GM08714 (cell line): Measurements from ENCODE around the gene SORCS2.

ENCODE experiments used
- H3K4me3 ChIP-seq: fragments of 200-500 bp; sonication (Bioruptor generic); 2 replicates; pipeline ENCODE4 v1.5.1; 2014; ENCODE audit warnings: mild to moderate bottlenecking, low read length, inconsistent platforms
- ZNF274 ChIP-seq: IDR thresholded peaks from 2 replicates; pipeline ENCODE4 v1.6.1; 2012; ENCODE audit warnings: mild to moderate bottlenecking, low read depth, low read length

The SORCS2 gene

DNA sequence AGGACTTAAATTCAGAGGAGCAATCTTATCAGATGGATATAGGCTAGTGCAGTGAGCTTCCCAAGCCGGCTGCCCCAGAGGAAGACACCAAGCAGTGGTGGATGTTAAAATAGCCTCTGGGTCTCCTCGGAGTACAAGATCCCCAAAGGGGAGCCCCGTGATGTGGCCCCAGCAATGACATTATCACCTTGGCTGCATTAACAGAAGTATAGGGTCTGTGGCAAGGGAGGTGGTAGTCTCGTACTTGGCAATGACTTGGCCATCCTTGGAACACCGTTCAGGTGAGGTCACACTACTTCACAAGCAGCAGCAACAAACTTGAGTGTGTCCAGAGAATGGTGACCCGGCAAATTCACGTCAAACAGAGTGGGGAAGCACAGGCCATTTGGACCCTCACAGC, 174.6 kb downstream of the SORCS2 start:
- no peak for TF ChIP-seq ZNF274
- no peak overlapping the region for H3K4me3 ChIP-seq

DNA sequence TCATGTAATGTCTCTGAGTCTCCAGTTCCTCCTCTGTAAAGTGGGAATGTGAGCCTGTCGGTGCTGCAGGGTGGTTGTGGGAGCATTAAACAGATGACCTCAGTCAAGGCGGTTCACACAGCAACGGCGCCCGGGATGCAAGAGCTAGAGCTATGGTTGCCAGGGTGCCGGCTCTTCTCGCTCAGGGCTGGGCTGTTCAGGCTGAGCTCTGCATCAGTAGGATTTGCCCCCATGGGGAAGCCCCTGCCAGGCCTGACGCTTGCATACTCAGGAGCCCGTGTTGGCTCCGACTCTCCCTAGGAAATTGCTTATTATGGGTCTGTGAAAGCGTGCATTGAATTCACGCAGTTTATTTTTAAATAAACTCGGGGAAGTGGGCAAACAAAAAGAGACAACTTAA, 175.1 kb downstream of the SORCS2 start:
- H3K4me3 ChIP-seq: no peak overlapping the region
- TF ChIP-seq ZNF274: no peak

DNA sequence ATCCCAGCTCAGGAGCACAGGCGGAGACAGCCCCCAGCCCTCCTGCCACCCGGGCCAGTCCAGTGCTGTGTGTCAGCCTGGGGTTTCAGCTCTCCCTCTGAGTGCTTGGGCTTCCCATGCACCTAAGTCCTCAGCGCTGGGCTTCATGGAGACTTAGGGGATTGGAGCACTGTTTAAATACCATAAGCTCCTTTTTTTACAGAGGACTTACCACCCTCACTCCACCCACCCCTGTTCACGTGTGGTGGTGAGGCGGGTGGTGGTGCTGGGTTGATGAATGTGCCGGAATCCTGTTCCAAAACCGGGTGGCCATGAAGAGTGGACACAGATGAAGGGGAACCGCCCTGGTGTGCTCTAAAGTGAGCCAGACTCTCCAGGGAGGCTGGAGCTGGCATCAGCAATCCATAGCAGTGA, 175.5 kb downstream of the SORCS2 start:
- no peak overlapping the region for H3K4me3 ChIP-seq
- no peak for TF ChIP-seq ZNF274

DNA sequence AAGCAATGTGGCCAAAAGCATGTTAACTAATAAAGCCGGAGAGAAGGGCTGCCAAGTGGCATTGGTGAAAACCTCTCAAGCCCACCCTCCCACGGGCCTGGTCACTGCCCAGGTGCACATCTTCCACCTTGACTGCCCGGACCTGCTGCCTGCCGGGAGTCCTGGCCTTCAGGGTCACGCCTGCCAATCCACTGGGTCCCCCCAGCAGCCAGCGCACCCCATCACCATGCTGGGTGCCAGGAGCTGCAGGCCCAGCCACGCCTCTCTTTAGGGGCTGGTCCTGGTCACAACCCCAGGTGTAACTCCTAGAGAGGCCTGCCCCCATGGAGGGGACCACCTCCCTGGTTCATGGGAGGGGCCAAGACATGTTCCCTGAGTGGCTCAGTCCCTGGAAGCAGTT, 176.0 kb downstream of the SORCS2 start:
- no peak for TF ChIP-seq ZNF274
- H3K4me3 ChIP-seq: no peak overlapping the region

DNA sequence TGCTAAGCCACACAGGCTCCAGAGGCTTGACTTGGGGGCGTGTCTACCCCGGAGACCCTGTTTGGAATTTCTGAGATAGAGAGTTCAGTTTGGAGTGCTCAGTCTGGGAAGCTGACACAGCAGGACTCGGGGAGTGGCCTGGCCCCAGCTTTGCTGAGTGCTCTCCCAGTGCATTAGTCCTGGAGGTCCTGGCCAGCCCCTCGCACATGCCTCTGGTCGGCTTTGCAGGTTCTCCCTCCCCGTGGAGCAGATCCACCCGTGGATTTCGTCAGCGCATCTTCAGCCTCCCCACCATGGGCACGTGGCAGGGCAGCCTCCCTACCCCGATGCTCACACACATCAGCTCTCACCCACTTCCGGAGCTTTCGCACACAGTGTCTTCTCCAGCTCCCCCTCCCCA, 177.2 kb downstream of the SORCS2 start:
- H3K4me3 ChIP-seq: no peak overlapping the region
- TF ChIP-seq ZNF274: no peak

DNA sequence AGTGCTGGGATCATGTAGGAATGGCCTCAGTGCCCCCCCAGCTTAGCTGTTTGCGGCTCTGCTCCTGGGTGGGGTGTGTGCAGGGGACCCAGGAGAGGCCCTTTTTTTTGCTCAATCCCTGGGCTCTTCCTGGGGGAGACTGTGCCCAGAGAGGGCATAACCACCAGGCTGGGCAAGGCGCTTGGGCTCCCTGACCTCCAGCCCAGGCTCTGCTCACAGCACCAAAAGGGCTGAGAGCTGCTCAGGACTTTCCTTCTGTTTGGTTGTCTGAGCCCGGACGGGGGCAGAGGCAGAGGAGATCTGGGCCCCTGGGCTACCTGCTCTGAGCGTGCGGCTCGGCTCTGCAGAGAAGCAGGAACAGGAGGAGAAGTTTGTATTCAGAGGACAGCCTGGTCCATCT, 177.7 kb downstream of the SORCS2 start:
- TF ChIP-seq ZNF274: no peak
- no peak overlapping the region for H3K4me3 ChIP-seq

DNA sequence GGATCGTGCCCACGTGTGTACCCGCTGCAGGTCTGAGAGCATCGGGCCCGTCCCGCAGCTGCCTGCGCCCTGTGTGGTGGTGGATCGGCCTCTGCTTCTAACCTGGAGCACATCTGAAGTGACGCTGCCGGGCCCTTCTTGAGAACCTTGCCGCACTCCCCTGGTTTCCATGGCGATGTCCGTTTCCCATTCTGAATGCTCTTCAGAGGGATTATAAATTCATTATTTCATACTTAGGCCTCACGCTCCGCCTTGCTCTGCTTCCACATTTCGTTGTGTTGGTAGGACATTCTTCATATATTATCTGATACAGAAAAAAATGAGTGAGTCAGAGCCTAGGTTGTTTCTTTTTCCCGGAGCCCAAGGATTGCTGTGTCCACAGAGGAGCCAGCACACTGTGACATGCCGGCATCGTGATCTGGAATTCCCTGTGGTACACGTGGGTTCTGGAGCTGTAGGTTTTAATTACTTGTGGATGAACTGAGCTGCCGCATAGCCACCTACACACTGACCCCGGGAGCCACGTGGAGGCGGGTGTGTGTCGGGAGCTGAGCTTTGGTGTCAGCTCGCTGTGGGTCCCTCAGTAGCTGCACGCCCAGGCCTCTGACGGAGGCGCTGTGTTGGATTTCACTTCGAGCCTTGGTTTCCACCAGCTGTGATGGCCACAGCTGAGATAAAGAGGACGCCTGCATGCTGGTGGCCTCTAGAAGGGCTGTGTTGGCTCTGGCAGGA, 179.0 kb downstream of the SORCS2 start:
- no peak for TF ChIP-seq ZNF274
- H3K4me3 ChIP-seq: no peak overlapping the region

DNA sequence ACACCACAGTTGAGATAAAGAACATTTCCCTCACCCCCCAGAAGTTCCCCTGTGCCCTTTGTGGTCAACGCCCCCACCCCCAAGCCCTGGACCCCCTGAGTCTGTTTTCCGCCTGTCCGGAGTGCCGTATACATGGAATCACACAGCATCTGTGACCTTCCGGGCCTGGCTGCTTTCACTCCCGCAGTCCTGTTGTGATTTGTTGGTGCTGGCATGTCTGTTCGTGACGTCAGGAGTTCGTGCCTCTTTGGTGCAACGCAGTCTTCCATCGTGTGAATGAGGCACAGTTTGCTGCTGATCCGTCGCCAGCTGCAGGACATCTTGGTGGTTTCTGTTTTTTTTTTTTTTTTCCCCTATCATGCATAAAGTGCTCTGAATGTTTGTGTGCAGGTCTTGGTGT, 180.3 kb downstream of the SORCS2 start:
- H3K4me3 ChIP-seq: no peak overlapping the region
- no peak for TF ChIP-seq ZNF274

DNA sequence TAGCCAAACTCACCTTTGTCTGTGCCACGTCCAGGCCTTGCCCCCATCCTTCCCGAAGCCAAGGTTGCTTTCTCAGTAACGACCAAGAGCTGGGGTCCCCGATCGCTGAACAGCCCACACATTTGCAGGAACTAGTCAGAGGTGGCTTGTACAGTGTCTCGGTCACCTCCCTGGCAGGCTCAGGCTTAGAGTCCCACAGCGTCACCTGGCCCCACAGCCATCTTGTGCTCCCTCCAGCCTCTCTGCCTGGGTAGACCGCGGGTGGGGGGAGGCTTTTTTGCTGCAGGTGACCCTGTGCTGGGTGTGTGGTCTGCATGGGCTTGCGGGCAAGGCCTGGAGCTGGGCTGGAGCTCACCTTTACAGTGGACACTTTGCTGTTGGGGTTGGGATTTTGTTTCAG, 182.2 kb downstream of the SORCS2 start:
- no peak for TF ChIP-seq ZNF274
- no peak overlapping the region for H3K4me3 ChIP-seq

DNA sequence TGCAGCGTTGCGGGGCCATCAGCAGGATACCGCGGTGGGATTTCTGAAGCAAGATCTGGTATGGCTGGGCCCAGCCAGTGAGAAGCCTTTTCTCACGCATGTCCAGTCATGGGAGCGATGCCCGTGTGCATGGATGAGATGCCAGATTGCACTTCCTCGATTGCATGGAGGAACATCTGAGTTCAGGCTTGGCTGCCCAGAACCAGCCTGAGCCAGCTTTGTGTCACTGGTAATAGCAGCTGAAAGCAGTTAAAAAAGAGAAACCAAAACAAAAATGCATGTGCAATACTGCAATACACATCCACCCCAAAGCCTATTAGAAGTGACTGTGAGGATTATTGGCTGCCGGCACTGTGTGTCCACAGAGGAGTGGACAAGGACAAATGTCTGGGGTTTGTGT, 183.1 kb downstream of the SORCS2 start:
- TF ChIP-seq ZNF274: no peak
- no peak overlapping the region for H3K4me3 ChIP-seq

DNA sequence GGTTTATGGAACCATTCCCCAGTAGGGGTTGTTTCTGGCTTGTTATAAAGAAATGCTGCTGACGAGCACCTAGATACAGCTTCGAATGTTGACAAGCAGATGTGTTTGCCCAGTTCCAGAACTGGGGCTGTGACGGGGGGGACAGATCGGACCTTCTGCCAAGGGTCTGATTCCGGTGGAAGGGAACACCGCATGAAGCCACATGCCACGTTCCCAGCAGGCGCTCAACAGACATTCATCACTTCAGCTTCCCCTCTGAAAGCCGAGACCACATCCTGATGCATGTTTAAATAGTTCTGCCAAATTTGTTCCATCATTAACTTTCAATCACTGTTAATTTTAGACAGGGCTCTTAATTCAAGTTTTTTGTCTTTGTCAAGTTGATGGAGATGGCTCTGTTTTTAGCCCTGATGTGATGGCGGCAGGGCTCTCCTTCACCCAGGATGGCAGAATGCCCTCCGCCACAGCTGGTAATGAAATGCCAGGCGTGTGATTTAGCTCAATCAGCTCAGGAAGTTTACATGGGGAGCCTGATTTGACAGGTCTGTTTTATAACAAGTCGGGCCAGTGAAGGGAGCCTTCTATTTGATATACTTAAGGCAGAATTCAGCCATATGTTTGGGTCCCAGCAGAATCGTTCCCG, 185.0 kb downstream of the SORCS2 start:
- TF ChIP-seq ZNF274: no peak

DNA sequence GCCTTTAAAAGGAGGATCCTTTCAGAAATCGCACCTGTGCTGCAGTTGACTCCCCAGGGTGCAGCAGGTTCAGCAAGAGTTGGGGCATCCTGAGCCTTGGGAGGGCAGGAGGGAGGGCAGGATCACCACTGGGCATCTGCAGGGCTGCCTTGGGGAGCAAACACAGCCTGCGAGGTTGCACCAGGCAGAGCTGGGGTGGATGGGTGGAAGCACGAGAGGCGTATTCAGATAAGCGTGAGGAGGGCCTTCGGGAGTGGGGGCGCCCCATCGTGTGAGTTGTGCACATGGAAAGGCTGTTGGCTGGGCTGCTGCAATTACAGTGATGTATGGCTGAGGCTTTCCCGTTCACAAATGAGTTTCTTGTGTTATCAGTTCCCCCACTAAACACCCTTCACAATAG, 186.8 kb downstream of the SORCS2 start:
- TF ChIP-seq ZNF274: no peak
- no peak overlapping the region for H3K4me3 ChIP-seq

More for the DNA sequence above, 185.0 kb downstream of the SORCS2 start:
- H3K4me3 ChIP-seq: no peak overlapping the region

DNA sequence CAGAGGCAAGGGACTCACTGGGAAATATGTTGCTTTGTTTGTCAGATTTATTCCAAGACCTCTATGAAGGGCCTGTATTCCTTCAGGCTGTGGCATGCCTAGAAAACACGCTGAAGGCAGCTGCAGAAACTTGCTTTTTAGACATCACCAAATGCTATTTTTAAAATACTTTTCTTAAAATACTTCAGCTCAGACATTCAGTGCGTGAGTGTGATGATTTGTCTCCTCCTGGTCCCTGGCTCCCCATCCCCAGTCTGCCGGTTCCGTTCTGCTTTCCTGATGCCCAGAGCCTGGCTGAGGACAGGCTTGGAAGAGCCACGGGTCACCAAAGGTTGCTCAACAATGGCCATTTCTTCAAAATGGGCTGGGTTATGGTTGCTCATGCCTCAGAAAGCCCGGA, 187.4 kb downstream of the SORCS2 start:
- no peak overlapping the region for H3K4me3 ChIP-seq
- TF ChIP-seq ZNF274: no peak

DNA sequence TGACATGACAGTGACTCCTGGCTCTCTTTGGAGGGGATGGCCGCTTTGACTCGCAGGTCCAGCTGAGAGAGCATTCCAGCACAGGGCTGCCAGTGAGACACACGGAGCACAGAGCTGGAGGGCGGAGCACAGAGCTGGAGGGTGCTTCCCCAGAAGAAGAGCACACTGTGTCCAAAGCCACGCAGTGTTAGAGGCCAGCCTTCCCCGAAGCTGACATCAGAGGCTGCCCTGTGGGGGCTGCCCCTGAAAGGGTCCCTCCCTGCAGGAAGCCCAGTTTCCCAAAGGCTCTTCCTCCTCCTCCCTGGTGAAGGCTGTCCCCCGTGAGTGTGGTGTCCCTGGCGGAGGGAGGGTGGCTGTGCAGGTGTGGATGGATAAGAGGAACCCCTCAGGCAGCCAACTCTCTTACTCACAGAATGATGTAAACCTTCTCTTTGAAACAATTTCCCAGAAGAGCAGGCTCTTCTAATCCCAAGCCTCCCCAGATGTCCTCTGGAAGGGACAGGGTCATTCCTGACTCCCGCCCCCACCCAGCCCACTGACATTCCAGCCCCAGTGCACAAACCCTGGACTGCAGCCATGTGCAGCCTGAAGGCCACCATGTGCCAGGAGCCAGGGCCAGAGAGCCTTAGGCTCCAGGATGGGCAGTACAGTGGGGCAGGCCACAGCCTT, 189.0 kb downstream of the SORCS2 start:
- no peak for TF ChIP-seq ZNF274
- no peak overlapping the region for H3K4me3 ChIP-seq
